ENCODE data around the gene HENMT1.

- no peak for TF ChIP-seq CTCF (conservative IDR thresholded peaks at IDR 0.05; ENCODE audit: low read depth, low read length)
- TF ChIP-seq EZH2 (IDR thresholded peaks at IDR 0.05; ENCODE audit: borderline replicate concordance, low read depth, low read length, poor library complexity, severe bottlenecking), result no peak
These were observed 14.1 kb downstream of the HENMT1 start for GRCh38 chr1:108646648-108647269.
